Glutamatergic neuron (in vitro differentiated cells): ENCODE results near the gene KIF21A. TPM values are rescaled to one million over a fixed set of nuclear protein-coding genes. Genes with fewer than 3 reads are reported as not detected.
A peak's percentile ranks its signal among the peaks of the same experiment; 100 is the strongest.

Experiments
- DNase-seq: peaks from one replicate; pipeline ENCODE4 v3.0.0; 2022
- H3K27ac Mint-ChIP-seq: one replicate; pipeline ENCODE4 v1.8.0; 2020; ENCODE audit warnings: mild to moderate bottlenecking, mixed read lengths, inconsistent platforms; ENCODE audit not compliant: unreplicated experiment
- H3K27me3 Mint-ChIP-seq: one replicate; pipeline ENCODE4 v1.8.0; 2020; ENCODE audit warnings: mild to moderate bottlenecking, moderate library complexity, mixed read lengths, inconsistent platforms; ENCODE audit not compliant: unreplicated experiment
- H3K36me3 Mint-ChIP-seq: one replicate; pipeline ENCODE4 v1.8.0; 2020; ENCODE audit warnings: mild to moderate bottlenecking, mixed read lengths, inconsistent platforms; ENCODE audit not compliant: unreplicated experiment
- H3K4me1 Mint-ChIP-seq: one replicate; pipeline ENCODE4 v1.8.0; 2020; ENCODE audit warnings: mild to moderate bottlenecking, low read depth, mixed read lengths, inconsistent platforms; ENCODE audit not compliant: unreplicated experiment
- H3K4me3 Mint-ChIP-seq: one replicate; pipeline ENCODE4 v1.8.0; 2020; ENCODE audit warnings: mild to moderate bottlenecking, mixed read lengths, inconsistent platforms; ENCODE audit not compliant: unreplicated experiment
- H3K9me3 Mint-ChIP-seq: one replicate; pipeline ENCODE4 v1.8.0; 2020; ENCODE audit warnings: mild to moderate bottlenecking, moderate library complexity, mixed read lengths, inconsistent platforms; ENCODE audit not compliant: unreplicated experiment
- CTCF ChIP-seq: fragments of 200-600 bp; sonication (generic); IDR thresholded peaks from one replicate; pipeline ENCODE4 v1.5.0; 2021; ENCODE audit not compliant: partially characterized antibody, unreplicated experiment
- total RNA-seq: library from RNA; stranded (reverse); fragmentation: NEBNext Ultra II Directional; extraction: Animal tissue kit (Norgen Biotek cat#: 25700); gene quantifications from one replicate; pipeline ENCODE4 v1.2.1, GENCODE V29; 2021; ENCODE audit not compliant: unreplicated experiment

KIF21A gene
- total RNA-seq, 1 donor from 2014 or later, result 93.1 TPM

- Mint-ChIP-seq H3K27ac (no peak overlapping the region), H3K36me3 (no peaks in the 10 kb centered on the region), H3K4me3 (no peak overlapping the region), H3K9me3 (peaks cover 3% of the 10 kb centered on the region), H3K4me1 (no peaks in the 10 kb centered on the region), H3K27me3 (no peaks in the 10 kb centered on the region)
- no peak for TF ChIP-seq CTCF
- no peak for DNase-seq
Observed at GRCh38 chr12:39319180-39319579, 123.7 kb downstream of the KIF21A start.

- Mint-ChIP-seq H3K27me3 (no peaks in the 10 kb centered on the region), H3K36me3 (no peaks in the 10 kb centered on the region), H3K4me1 (no peaks in the 10 kb centered on the region), H3K9me3 (peaks cover 3% of the 10 kb centered on the region), H3K4me3 (no peak overlapping the region), H3K27ac (no peak overlapping the region)
- DNase-seq, result no peak
- no peak for TF ChIP-seq CTCF
Observed at GRCh38 chr12:39314547-39314946, 128.4 kb downstream of the KIF21A start.

GRCh38 chr12:39309516-39309915, 133.4 kb downstream of the KIF21A start:
- Mint-ChIP-seq H3K4me3 (no peak overlapping the region), H3K27ac (no peak overlapping the region), H3K4me1 (no peaks in the 10 kb centered on the region), H3K36me3 (no peaks in the 10 kb centered on the region), H3K27me3 (no peaks in the 10 kb centered on the region), H3K9me3 (no peaks in the 10 kb centered on the region)
- DNase-seq, result no peak
- TF ChIP-seq CTCF, result no peak

- DNase-seq, result no peak
- no peak for TF ChIP-seq CTCF
- peaks cover 2% of the 10 kb centered on the region for H3K9me3 Mint-ChIP-seq
Observed at GRCh38 chr12:39301422-39301821, 141.5 kb downstream of the KIF21A start.

GRCh38 chr12:39300799-39301198, 142.1 kb downstream of the KIF21A start:
- Mint-ChIP-seq H3K4me3 (no peak overlapping the region), H3K9me3 (peaks cover 2% of the 10 kb centered on the region), H3K27ac (no peak overlapping the region), H3K27me3 (no peaks in the 10 kb centered on the region), H3K36me3 (no peaks in the 10 kb centered on the region), H3K4me1 (peaks cover 6% of the 10 kb centered on the region)
- TF ChIP-seq CTCF, result no peak
- no peak for DNase-seq

More at GRCh38 chr12:39301422-39301821, 141.5 kb downstream of the KIF21A start:
- no peaks in the 10 kb centered on the region for H3K27me3 Mint-ChIP-seq
- no peaks in the 10 kb centered on the region for H3K36me3 Mint-ChIP-seq
- peak overlapping the region; percentile 74 for H3K27ac Mint-ChIP-seq
- H3K4me3 Mint-ChIP-seq, result no peak overlapping the region
- peaks cover 6% of the 10 kb centered on the region for H3K4me1 Mint-ChIP-seq
